Skeletal muscle tissue (tissue), 4 donors: ENCODE results near the gene GLB1L3. TPM values are rescaled to one million over a fixed set of nuclear protein-coding genes. Genes with fewer than 3 reads are reported as not detected.
"Not testable (repeated sequence)": the region's sequence is repeated elsewhere in the genome, so short reads cannot be mapped to it uniquely, and the experiment has no call there.

Experiments used
- H3K27ac ChIP-seq: one replicate; pipeline ENCODE4 v1.7.0; 2013; ENCODE audit warnings: mild to moderate bottlenecking, low read depth, low read length, inconsistent platforms
- H3K27me3 ChIP-seq, 3 donors: one replicate each; pipeline ENCODE4 v1.7.0; 2013; ENCODE audit warnings: low read length in 3 of 3; ENCODE audit not compliant: control insufficient read depth in 3 of 3, insufficient read depth in 3 of 3
- H3K36me3 ChIP-seq, 3 donors: one replicate each; pipeline ENCODE4 v1.7.0; 2013; ENCODE audit warnings: low read length in 3 of 3; ENCODE audit not compliant: control insufficient read depth in 3 of 3, insufficient read depth in 3 of 3
- H3K4me1 ChIP-seq, 3 donors: one replicate each; pipeline ENCODE4 v1.7.0; 2013; ENCODE audit warnings: low read length in 3 of 3, mild to moderate bottlenecking in 3 of 3; ENCODE audit not compliant: control insufficient read depth in 3 of 3, insufficient read depth in 3 of 3
- H3K4me3 ChIP-seq, 3 donors: one replicate each; pipeline ENCODE4 v1.7.0; 2013; ENCODE audit warnings: low read length in 3 of 3
- H3K9ac ChIP-seq, 3 donors: one replicate each; pipeline ENCODE4 v1.7.0; 2013; ENCODE audit warnings: low read length in 3 of 3, mild to moderate bottlenecking in 3 of 3, moderate library complexity in 2 of 3, low read depth in 1 of 3
- H3K9me3 ChIP-seq, 3 donors: one replicate each; pipeline ENCODE4 v1.7.0; 2013; ENCODE audit warnings: low read length in 3 of 3; ENCODE audit not compliant: control insufficient read depth in 3 of 3
- total RNA-seq: library from RNA; depleted of rRNA; stranded (reverse); fragments of >200 nt; gene quantifications from one replicate; pipeline ENCODE4 v1.2.3, GENCODE V29; 2014
- donor health status: Osteomylitis.

GLB1L3 gene
- total RNA-seq, 1 donor from 2014 or later, result not detected

DNA sequence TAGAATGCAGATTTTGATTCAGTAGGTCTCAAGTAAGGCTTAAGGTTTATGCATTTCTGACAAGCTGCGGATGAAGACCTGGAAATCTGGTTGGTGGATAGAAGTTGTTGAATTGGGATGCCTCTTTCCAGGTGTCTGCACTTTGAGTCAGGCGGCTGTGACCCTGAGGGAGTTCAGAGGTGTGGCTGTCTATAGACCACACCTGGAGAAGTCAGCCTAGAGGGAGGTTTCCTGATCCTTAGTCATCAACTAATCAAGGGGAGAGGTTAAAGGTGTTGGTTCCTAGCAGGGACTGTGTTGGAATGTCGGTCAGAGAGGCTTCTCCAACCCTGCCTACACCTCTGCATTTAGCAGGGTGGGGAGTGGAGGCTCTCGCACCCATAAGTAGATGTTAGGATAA, 63.6 kb downstream of the GLB1L3 start:
- Histone ChIP-seq H3K4me1 (no peaks in the 10 kb centered on the region), H3K27me3 (peaks cover 0 to 11% (median 8%) of the 10 kb centered on the region in 3 donors), H3K27ac (no peak overlapping the region), H3K4me3 (no peak overlapping the region), H3K9me3 (no peaks in the 10 kb centered on the region), H3K9ac (no peak overlapping the region), H3K36me3 (no peaks in the 10 kb centered on the region)

- H3K36me3 ChIP-seq, result no peaks in the 10 kb centered on the region
- H3K9me3 ChIP-seq, result no peaks in the 10 kb centered on the region
- no peak overlapping the region for H3K27ac ChIP-seq
- H3K9ac ChIP-seq, result no peak overlapping the region
- no peaks in the 10 kb centered on the region for H3K4me1 ChIP-seq
- peaks cover 0 to 10% (median 8%) of the 10 kb centered on the region in 3 donors for H3K27me3 ChIP-seq
- no peak overlapping the region for H3K4me3 ChIP-seq
Observed at GRCh38 chr11:134340354-134340964, 64.3 kb downstream of the GLB1L3 start.

DNA sequence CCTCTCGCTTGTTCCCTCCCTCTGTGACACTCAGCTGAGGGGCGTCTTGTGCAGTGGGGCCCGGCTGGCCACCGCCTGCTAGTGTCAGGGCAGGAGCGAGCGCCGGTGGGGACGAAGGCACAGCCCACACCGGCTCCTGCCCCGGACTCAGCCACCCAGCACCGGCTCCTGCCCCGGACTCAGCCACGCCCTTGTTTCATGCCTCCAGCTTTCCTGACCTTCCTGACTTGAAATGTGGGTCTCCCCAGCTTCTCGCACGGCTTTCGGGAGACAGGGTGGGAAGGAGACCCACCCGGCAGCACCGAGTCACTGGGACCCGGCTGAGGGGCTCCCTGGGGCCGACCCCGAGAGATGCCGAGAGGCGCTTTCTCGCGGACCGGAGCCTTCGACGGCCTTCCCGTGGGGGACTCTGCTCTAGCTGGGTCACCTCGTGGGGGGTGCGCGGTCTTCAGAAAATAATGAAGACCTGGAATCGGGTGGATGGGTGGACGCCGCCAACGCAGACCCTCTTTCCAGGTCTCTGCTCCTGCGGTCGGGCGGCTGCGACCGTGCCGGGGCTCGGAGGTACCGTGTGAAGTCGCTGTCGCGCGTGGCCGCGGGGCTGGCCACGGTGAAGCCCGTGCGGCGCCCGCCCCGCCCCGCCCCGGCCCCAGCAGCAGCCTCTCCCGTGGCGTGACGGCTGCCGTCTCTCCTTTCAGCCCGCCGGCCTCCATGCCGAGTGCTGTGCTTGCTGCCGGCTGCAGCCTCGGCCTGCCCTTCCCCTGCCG, 65.8 kb downstream of the GLB1L3 start:
- Histone ChIP-seq H3K9ac (no peak overlapping the region), H3K27me3 (peaks cover 4 to 9% (median 8%) of the 10 kb centered on the region in 3 donors), H3K36me3 (no peaks in the 10 kb centered on the region), H3K4me1 (no peaks in the 10 kb centered on the region), H3K4me3 (no peak overlapping the region), H3K9me3 (no peaks in the 10 kb centered on the region), H3K27ac (no peak overlapping the region)

DNA sequence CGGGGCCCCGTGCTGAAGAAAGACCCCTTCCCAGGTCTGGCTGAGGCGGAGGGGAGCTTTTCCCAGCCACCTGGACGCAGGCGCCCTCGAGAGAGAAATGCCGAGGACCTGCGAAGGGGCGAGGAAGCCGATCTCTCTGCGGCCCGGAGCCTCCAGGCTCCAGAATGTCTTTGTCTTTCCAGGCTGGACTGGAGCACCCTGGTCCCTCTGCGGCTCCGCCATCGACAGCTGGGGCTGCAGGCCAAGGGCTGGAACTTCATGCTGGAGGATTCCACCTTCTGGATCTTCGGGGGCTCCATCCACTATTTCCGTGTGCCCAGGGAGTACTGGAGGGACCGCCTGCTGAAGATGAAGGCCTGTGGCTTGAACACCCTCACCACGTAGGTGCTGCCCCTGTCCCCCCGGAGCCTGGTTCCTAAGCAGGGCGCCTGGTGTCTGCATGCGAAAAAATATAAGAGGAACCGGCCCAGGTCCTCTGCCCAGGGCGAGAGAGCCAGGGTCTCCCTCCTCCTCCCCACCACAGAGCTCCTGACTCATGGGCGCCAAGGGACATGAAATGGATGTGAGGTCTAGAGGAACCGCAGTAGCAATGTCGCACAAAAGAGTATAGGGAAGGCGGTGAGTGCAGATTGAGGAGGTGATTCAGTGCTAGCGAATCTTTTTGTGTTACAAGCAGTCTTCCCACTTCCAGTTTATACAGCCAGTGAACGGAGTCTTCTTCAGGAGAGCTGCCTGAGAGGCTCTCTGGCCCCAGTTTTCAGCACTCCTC, 66.6 kb downstream of the GLB1L3 start:
- Histone ChIP-seq H3K36me3 (no peaks in the 10 kb centered on the region), H3K9ac (no peak overlapping the region), H3K4me3 (no peak overlapping the region), H3K27ac (no peak overlapping the region), H3K9me3 (no peaks in the 10 kb centered on the region), H3K27me3 (peaks cover 5 to 9% (median 8%) of the 10 kb centered on the region in 3 donors), H3K4me1 (no peaks in the 10 kb centered on the region)

DNA sequence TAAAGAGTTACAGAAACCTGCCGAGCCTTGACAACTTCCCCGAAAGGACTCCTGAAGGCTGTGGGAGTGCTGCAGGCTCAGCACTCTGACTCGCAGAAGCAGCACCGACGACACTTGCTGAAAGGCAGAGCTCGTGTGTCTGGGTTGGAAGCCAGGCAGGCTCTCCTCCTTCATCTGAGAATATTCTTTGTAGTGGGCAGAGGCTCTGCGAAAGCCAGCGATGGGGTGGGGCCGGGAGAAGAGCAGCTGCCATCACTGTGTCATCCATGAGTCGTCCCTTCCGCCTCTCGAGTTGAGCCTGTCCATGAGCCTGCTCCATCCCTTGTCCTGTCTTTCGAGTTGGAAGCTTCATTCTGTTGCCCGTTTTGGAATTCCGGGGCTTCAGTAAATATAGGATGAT, 67.5 kb downstream of the GLB1L3 start:
- H3K9ac ChIP-seq, result no peak overlapping the region
- H3K27ac ChIP-seq, result no peak overlapping the region
- H3K9me3 ChIP-seq, result no peaks in the 10 kb centered on the region
- no peaks in the 10 kb centered on the region for H3K36me3 ChIP-seq
- no peaks in the 10 kb centered on the region for H3K4me1 ChIP-seq
- no peak overlapping the region for H3K4me3 ChIP-seq
- H3K27me3 ChIP-seq, result peaks cover 5 to 9% (median 8%) of the 10 kb centered on the region in 3 donors

- not testable (repeated sequence) for H3K9me3 ChIP-seq, H3K4me1 ChIP-seq, H3K27me3 ChIP-seq, H3K4me3 ChIP-seq, H3K36me3 ChIP-seq, H3K27ac ChIP-seq, H3K9ac ChIP-seq
Observed at GRCh38 chr11:134344497-134345236, 68.5 kb downstream of the GLB1L3 start.

GRCh38 chr11:134345237-134345550, 69.0 kb downstream of the GLB1L3 start:
- peaks cover 5 to 9% (median 8%) of the 10 kb centered on the region in 3 donors for H3K27me3 ChIP-seq
- H3K4me1 ChIP-seq, result no peaks in the 10 kb centered on the region
- no peak overlapping the region for H3K9ac ChIP-seq
- no peak overlapping the region for H3K27ac ChIP-seq
- no peak overlapping the region for H3K4me3 ChIP-seq
- no peaks in the 10 kb centered on the region for H3K9me3 ChIP-seq
- H3K36me3 ChIP-seq, result no peaks in the 10 kb centered on the region

- no peak overlapping the region for H3K27ac ChIP-seq
- H3K4me3 ChIP-seq, result no peak overlapping the region
- H3K9me3 ChIP-seq, result no peaks in the 10 kb centered on the region
- H3K27me3 ChIP-seq, result peaks cover 5 to 9% (median 8%) of the 10 kb centered on the region in 3 donors
- no peaks in the 10 kb centered on the region for H3K36me3 ChIP-seq
- H3K9ac ChIP-seq, result no peak overlapping the region
- H3K4me1 ChIP-seq, result no peaks in the 10 kb centered on the region
Observed at GRCh38 chr11:134346101-134346975, 70.2 kb downstream of the GLB1L3 start.

DNA sequence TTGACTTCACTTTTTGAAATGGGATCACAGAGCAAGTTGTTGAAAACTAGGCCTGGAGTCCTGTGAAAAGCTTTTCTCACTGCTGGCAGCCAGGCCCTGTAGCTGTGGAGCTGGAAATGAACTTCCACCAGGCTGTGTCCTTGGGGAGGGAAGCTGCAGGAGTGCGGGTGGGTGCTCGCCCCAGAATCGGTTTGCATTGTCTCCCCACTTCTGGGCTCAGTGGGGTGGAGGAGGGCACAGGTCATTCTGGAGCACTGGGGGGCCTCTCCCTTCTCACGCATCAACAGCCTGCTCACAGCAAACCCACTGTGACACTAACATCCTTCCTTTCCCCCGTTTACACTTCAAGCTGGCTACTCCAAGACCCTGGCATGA, 70.8 kb downstream of the GLB1L3 start:
- Histone ChIP-seq H3K4me3 (no peak overlapping the region), H3K4me1 (no peaks in the 10 kb centered on the region), H3K9me3 (no peaks in the 10 kb centered on the region), H3K9ac (no peak overlapping the region), H3K27me3 (peaks cover 5 to 9% (median 8%) of the 10 kb centered on the region in 3 donors), H3K36me3 (no peaks in the 10 kb centered on the region), H3K27ac (no peak overlapping the region)
